LNCAP (cell line): ENCODE data around the gene COL4A4.

Experiments used
- CTCF ChIP-seq: fragments of 450-650 bp; IDR thresholded peaks from 2 replicates; pipeline ENCODE4 v1.5.1; 2017; ENCODE audit warnings: mild to moderate bottlenecking

Gene COL4A4

GRCh38 chr2:227099340-227099739 lies 64.7 kb downstream of the COL4A4 start:
- no peak for TF ChIP-seq CTCF

GRCh38 chr2:227098162-227098515 lies 65.9 kb downstream of the COL4A4 start:
- TF ChIP-seq CTCF, result no peak

- no peak for TF ChIP-seq CTCF
These were observed 66.4 kb downstream of the COL4A4 start for GRCh38 chr2:227097495-227098161.

- no peak for TF ChIP-seq CTCF
These were observed 68.7 kb downstream of the COL4A4 start for GRCh38 chr2:227095346-227095745.

GRCh38 chr2:227082286-227082685 lies 81.7 kb downstream of the COL4A4 start:
- no peak for TF ChIP-seq CTCF

GRCh38 chr2:227079726-227080125 lies 84.3 kb downstream of the COL4A4 start:
- TF ChIP-seq CTCF, result no peak

- TF ChIP-seq CTCF, result no peak
These were observed 105.1 kb downstream of the COL4A4 start for GRCh38 chr2:227058888-227059399.
